ENCODE data around the gene PTPRH. TPM values are rescaled to one million over a fixed set of nuclear protein-coding genes. Genes with fewer than 3 reads are reported as not detected.
A peak's percentile ranks its signal among the peaks of the same experiment; 100 is the strongest.

The PTPRH gene
- polyA plus RNA-seq, 1 of the 3 experiments (the other 2 are of a cell fraction): 1.1 TPM

DNA sequence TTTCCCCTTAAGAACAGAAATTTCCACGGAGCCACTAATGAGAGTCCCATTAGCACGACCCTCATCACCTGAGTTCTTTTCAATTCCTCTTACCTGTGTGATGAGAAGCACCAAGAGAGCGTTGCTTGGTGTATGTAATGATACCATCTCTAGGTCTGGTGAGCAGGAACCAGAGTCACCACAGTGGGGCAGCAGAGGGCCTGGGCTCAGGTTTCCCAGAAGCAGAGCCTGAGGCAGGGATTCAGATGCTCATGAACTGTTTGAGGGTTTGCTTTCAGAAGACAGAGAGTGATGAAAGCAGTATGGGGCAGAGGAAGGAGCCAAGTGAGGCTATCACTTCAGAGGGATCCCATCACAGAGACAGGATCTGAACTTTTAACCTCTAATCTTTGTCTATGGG, 3.1 kb upstream of the PTPRH start:
- Histone ChIP-seq H2AFZ (ENCODE audit: low read depth) (no peak overlapping the region), H3K4me1 (ENCODE audit: control insufficient read depth in 1 of 2, insufficient read depth in 2 of 2, low read depth in 1 of 2, low read length in 1 of 2) (peaks cover 11 to 22% of the 10 kb centered on the region in 2 experiments; a peak in 3 of 4 replicates), H3K79me2 (ENCODE audit: insufficient read depth) (no peaks in the 10 kb centered on the region), H3K9me3 (no peaks in the 10 kb centered on the region), H3K27ac (ENCODE audit: low read depth in 2 of 2, low read length in 1 of 2) (no peak overlapping the region), H3K4me2 (no peak overlapping the region), H3K9ac (no peak overlapping the region), H3K36me3 (replicated peaks in 1 of 2; ENCODE audit: control insufficient read depth in 1 of 2, insufficient read depth in 2 of 2, low read length in 1 of 2) (no peaks in the 10 kb centered on the region), H3K4me3 (ENCODE audit: low read depth in 2 of 2, low read length in 1 of 2) (no peak overlapping the region), H4K20me1 (ENCODE audit: insufficient read depth) (peaks cover 5% of the 10 kb centered on the region; the same call in 1 of the 2 replicates), H3K27me3 (ENCODE audit: insufficient read depth) (no peaks in the 10 kb centered on the region), H3K9me2 (no peaks in the 10 kb centered on the region), H3F3A (replicated peaks; ENCODE audit: insufficient read depth) (peaks cover 28% of the 10 kb centered on the region)
- ChIA-PET POLR2A (no interaction called here), CTCF (no interaction called here)
- TF ChIP-seq, protein P1, sequence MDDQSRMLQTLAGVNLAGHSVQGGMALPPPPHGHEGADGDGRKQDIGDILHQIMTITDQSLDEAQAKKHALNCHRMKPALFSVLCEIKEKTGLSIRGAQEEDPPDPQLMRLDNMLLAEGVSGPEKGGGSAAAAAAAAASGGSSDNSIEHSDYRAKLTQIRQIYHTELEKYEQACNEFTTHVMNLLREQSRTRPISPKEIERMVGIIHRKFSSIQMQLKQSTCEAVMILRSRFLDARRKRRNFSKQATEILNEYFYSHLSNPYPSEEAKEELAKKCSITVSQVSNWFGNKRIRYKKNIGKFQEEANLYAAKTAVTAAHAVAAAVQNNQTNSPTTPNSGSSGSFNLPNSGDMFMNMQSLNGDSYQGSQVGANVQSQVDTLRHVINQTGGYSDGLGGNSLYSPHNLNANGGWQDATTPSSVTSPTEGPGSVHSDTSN (IDR thresholded peaks at IDR 0.05): no peak
- peak; percentile 25 for TF ChIP-seq CTCF (IDR thresholded peaks at IDR 0.05)
- 83% methylated on average over 3 of the region's 3 CpGs for WGBS (ENCODE audit: low lambda C conversion rate)
- DNase-seq: no peak

GRCh38 chr19:55209693-55210472, 582 bp upstream of the PTPRH start:
- H3K4me3 ChIP-seq (ENCODE audit: low read depth in 2 of 2, low read length in 1 of 2): no peak overlapping the region
- WGBS (ENCODE audit: low lambda C conversion rate): 53% methylated on average over 9 of the region's 17 CpGs
- ChIA-PET CTCF (interaction anchor here (1.3 kb wide), 1 partner anchor 69 kb away, joined by 3 read pairs; no protein-coding TSS in a partner anchor), POLR2A (interaction anchor here (0.9 kb wide), 1 partner anchor 19 kb away, joined by 3 read pairs; no protein-coding TSS in a partner anchor)
- no peaks in the 10 kb centered on the region for H3K79me2 ChIP-seq (ENCODE audit: insufficient read depth)
- peaks cover 19% of the 10 kb centered on the region for H3F3A ChIP-seq (replicated peaks; ENCODE audit: insufficient read depth)
- H3K36me3 ChIP-seq (replicated peaks in 1 of 2; ENCODE audit: control insufficient read depth in 1 of 2, insufficient read depth in 2 of 2, low read length in 1 of 2): no peaks in the 10 kb centered on the region
- H3K9ac ChIP-seq: no peak overlapping the region
- DNase-seq: no peak
- no peaks in the 10 kb centered on the region for H3K27me3 ChIP-seq (ENCODE audit: insufficient read depth)
- no peak overlapping the region for H2AFZ ChIP-seq (ENCODE audit: low read depth)
- peaks cover 20 to 23% of the 10 kb centered on the region in 2 experiments; a peak in 3 of 4 replicates for H3K4me1 ChIP-seq (ENCODE audit: control insufficient read depth in 1 of 2, insufficient read depth in 2 of 2, low read depth in 1 of 2, low read length in 1 of 2)
- peaks cover 5% of the 10 kb centered on the region; the same call in 1 of the 2 replicates for H4K20me1 ChIP-seq (ENCODE audit: insufficient read depth)
- peak overlapping the region; percentile 38 for H3K4me2 ChIP-seq
- peak overlapping the region in 1 of 2 experiments; percentile 63; a peak in 2 of 4 replicates for H3K27ac ChIP-seq (ENCODE audit: low read depth in 2 of 2, low read length in 1 of 2)
- H3K9me2 ChIP-seq: no peaks in the 10 kb centered on the region
- H3K9me3 ChIP-seq: no peaks in the 10 kb centered on the region
- TF ChIP-seq, protein P2, sequence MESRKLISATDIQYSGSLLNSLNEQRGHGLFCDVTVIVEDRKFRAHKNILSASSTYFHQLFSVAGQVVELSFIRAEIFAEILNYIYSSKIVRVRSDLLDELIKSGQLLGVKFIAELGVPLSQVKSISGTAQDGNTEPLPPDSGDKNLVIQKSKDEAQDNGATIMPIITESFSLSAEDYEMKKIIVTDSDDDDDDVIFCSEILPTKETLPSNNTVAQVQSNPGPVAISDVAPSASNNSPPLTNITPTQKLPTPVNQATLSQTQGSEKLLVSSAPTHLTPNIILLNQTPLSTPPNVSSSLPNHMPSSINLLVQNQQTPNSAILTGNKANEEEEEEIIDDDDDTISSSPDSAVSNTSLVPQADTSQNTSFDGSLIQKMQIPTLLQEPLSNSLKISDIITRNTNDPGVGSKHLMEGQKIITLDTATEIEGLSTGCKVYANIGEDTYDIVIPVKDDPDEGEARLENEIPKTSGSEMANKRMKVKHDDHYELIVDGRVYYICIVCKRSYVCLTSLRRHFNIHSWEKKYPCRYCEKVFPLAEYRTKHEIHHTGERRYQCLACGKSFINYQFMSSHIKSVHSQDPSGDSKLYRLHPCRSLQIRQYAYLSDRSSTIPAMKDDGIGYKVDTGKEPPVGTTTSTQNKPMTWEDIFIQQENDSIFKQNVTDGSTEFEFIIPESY (IDR thresholded peaks at IDR 0.05; ENCODE audit: borderline replicate concordance, low read depth): 0 out of 2 replicates have a peak, but pooled peaks have one; percentile 17
- TF ChIP-seq, protein P1 (IDR thresholded peaks at IDR 0.05): peak; percentile 31
- no peak for TF ChIP-seq YY1 (IDR thresholded peaks at IDR 0.05; ENCODE audit: low read depth)
- TF ChIP-seq, protein P3, sequence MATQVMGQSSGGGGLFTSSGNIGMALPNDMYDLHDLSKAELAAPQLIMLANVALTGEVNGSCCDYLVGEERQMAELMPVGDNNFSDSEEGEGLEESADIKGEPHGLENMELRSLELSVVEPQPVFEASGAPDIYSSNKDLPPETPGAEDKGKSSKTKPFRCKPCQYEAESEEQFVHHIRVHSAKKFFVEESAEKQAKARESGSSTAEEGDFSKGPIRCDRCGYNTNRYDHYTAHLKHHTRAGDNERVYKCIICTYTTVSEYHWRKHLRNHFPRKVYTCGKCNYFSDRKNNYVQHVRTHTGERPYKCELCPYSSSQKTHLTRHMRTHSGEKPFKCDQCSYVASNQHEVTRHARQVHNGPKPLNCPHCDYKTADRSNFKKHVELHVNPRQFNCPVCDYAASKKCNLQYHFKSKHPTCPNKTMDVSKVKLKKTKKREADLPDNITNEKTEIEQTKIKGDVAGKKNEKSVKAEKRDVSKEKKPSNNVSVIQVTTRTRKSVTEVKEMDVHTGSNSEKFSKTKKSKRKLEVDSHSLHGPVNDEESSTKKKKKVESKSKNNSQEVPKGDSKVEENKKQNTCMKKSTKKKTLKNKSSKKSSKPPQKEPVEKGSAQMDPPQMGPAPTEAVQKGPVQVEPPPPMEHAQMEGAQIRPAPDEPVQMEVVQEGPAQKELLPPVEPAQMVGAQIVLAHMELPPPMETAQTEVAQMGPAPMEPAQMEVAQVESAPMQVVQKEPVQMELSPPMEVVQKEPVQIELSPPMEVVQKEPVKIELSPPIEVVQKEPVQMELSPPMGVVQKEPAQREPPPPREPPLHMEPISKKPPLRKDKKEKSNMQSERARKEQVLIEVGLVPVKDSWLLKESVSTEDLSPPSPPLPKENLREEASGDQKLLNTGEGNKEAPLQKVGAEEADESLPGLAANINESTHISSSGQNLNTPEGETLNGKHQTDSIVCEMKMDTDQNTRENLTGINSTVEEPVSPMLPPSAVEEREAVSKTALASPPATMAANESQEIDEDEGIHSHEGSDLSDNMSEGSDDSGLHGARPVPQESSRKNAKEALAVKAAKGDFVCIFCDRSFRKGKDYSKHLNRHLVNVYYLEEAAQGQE (IDR thresholded peaks at IDR 0.05; ENCODE audit: low read depth, low read length): no peak
- peak; percentile 92 for TF ChIP-seq TCF12 (IDR thresholded peaks at IDR 0.05)
- TF ChIP-seq ELF1 (IDR thresholded peaks at IDR 0.05): no peak
- no peak for TF ChIP-seq CHD2 (IDR thresholded peaks at IDR 0.05; ENCODE audit: low read length, partially characterized antibody)
- TF ChIP-seq POLR2AphosphoS5 (IDR thresholded peaks at IDR 0.05; ENCODE audit: low read depth, low read length): peak; percentile 44; the same call in 1 of the 2 replicates
- peak; percentile 88 for TF ChIP-seq RXRA (IDR thresholded peaks at IDR 0.05; ENCODE audit: borderline replicate concordance, low read depth)
- no peak for TF ChIP-seq FOXM1 (IDR thresholded peaks at IDR 0.05; ENCODE audit: low read depth)
- TF ChIP-seq RFX5 (IDR thresholded peaks at IDR 0.05; ENCODE audit: low read length): no peak
- no peak for TF ChIP-seq GABPA (IDR thresholded peaks at IDR 0.05; ENCODE audit: low read depth)
- TF ChIP-seq TEAD4 (IDR thresholded peaks at IDR 0.05; ENCODE audit: borderline replicate concordance, insufficient read depth): peak; percentile 76; the same call in 1 of the 2 replicates
- peak; percentile 87 for TF ChIP-seq FOSL2 (IDR thresholded peaks at IDR 0.05; ENCODE audit: borderline replicate concordance, low read depth)
- TF ChIP-seq GATA2 (CRISPR knock-in tag; IDR thresholded peaks at IDR 0.05): no peak

Data from SK-N-SH (cell line).